Activated naive CD8-positive, alpha-beta T cell (primary cell): ENCODE measurements around the gene LRRC30.
"Not testable (repeated sequence)": the region's sequence is repeated elsewhere in the genome, so short reads cannot be mapped to it uniquely, and the experiment has no call there.

Experiments
- H3K27ac Mint-ChIP-seq: one replicate; pipeline ENCODE4 v1.8.0; 2021; ENCODE audit warnings: mixed read lengths
- H3K27me3 Mint-ChIP-seq: one replicate; pipeline ENCODE4 v1.8.0; 2021; ENCODE audit warnings: mixed read lengths
- H3K36me3 Mint-ChIP-seq: one replicate; pipeline ENCODE4 v1.8.0; 2021; ENCODE audit warnings: mixed read lengths
- H3K4me1 Mint-ChIP-seq: one replicate; pipeline ENCODE4 v1.8.0; 2021; ENCODE audit warnings: low read depth, mixed read lengths
- H3K4me3 Mint-ChIP-seq: one replicate; pipeline ENCODE4 v1.8.0; 2021; ENCODE audit warnings: mild to moderate bottlenecking, mixed read lengths
- H3K9me3 Mint-ChIP-seq: one replicate; pipeline ENCODE4 v1.8.0; 2021; ENCODE audit warnings: low read depth, mixed read lengths

LRRC30 gene

DNA sequence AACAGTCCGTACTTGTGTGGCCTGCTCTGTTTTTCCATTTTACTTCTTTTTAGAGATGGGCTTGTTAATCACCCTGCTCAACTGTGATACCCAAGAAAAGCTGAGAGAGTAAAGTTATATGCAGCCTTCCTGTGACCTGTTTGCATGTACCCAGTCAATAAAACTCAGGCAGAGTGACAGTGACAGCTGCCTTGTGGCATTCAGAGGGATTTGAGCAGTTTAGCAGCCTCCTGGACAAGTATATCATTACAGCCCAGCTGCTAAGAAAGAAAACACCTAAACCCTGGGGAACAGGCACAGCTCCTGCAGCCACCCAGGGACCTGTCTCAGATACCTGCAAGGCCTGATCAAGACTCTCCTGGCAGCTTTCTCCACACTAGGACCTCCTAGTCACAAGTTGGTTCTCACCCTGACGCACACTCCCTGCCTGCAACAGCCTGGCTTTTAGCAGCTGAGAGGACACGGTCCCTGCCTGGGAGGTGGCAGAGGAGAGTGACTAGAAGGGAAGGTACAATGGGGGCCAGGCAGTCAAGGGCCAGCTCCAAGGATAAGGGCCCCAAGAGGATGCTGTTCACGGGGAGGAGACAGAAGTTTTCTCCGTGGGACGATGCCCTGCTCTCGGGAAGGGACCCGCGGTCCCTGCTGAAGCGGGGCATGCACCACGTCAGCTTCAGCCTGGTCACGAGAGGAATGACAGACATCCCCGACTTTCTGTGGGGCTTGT lies at the start of gene LRRC30:
Gene LRRC30, plus strand, starts transcription at position 464 of the 724 bp plus-strand sequence. Its CDS starts 50 bp downstream, at position 514.
- Mint-ChIP-seq H3K9me3 (no peaks in the 10 kb centered on the region), H3K4me1 (no peaks in the 10 kb centered on the region), H3K4me3 (no peak within 1 kb of the TSS), H3K27me3 (no peaks in the 10 kb centered on the region), H3K27ac (no peak within 1 kb of the TSS), H3K36me3 (no peaks in the 10 kb centered on the region)

DNA sequence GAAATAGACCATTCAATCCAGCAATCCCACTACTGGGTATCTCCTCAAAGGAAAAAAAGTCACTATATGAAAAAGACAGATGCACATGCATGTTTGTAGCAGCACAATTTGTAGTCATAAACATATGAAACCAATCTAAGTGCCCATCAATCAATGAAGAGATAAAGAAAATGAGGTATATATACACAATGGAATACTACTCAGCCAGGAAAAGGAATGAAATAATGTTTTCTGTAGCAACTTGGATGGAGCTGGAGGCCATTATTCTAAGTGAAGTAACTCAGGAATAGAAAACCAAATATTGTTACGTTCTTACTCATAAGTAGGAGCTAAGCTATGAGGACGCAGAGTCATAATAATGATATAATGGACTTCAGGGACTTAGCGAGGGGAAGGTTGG lies 45.2 kb upstream of the LRRC30 start:
- H3K27me3 Mint-ChIP-seq = no peaks in the 10 kb centered on the region
- peaks cover 3% of the 10 kb centered on the region for H3K9me3 Mint-ChIP-seq
- no peak overlapping the region for H3K27ac Mint-ChIP-seq
- no peak overlapping the region for H3K4me3 Mint-ChIP-seq
- H3K4me1 Mint-ChIP-seq = no peaks in the 10 kb centered on the region
- H3K36me3 Mint-ChIP-seq = no peaks in the 10 kb centered on the region

DNA sequence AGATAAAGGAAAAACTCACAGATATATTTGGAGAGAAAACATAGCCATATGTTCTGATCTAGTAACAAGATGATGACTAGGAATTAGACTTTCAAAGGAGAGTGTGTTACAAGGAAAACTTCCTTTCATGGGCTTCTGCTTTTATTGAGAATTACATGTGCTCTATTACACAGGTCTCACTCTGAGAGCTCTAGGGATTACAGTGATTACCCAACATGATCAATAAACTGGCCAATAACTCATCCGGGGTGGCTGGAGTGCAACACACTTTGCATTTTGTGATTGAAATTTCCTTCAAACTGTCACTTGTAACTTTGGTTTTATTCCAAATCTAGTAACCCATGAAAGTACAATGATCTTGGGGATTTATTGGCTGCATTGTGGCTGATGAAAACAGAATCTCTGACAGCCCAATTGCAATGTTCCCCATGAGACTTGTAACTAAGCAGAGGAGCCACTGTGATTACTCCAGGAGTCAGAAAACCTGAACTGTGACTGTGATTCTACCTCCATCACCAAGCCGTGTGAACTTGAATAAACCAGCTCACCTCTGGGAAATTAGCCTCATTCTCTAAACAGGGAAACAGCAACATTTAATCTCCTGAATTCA lies 40.2 kb upstream of the LRRC30 start:
- Mint-ChIP-seq H3K4me1 (no peaks in the 10 kb centered on the region), H3K4me3 (no peak overlapping the region), H3K27me3 (no peaks in the 10 kb centered on the region), H3K9me3 (no peaks in the 10 kb centered on the region), H3K36me3 (no peaks in the 10 kb centered on the region), H3K27ac (no peak overlapping the region)

DNA sequence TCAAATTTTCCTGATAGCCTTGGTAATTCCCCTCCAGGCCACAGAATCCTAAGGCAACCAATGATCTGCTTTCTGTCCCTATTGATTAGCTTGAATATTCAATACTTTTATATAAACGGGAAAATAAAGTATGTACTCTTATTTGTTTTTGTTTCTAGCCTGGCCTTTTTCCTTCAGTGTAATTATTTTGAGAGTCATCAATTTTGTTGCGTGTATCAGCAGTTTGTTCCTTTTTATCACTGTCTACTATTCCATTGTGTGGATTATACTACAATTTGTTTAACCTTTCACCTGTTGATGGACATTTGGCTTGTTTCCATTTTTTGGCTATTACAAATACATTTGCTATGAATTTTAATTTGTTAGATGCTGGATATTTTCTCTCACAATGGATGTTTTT lies 39.2 kb upstream of the LRRC30 start:
- no peaks in the 10 kb centered on the region for H3K36me3 Mint-ChIP-seq
- no peaks in the 10 kb centered on the region for H3K27me3 Mint-ChIP-seq
- H3K4me1 Mint-ChIP-seq = no peaks in the 10 kb centered on the region
- H3K4me3 Mint-ChIP-seq = no peak overlapping the region
- no peaks in the 10 kb centered on the region for H3K9me3 Mint-ChIP-seq
- no peak overlapping the region for H3K27ac Mint-ChIP-seq

DNA sequence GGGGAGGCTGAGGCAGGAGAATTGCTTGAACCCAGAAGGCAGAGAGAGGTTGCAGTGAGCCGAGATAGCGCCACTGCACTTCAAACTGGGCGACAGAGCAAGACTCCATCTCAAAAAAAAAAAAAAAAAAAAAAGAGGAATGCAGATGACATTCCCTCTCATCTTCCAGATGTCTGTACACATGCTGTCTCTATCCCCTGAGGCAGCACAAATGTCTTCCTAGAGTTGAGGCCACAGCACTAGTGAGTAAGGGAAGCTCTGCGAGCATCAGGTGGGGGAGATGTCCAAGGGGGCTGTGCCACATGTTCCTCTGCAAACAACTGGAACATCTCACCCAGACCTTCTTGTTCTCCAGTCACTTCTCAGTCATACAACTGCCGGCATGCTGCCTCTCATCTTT lies 35.6 kb upstream of the LRRC30 start:
- H3K4me3 Mint-ChIP-seq = no peak overlapping the region
- no peak overlapping the region for H3K27ac Mint-ChIP-seq
- no peaks in the 10 kb centered on the region for H3K9me3 Mint-ChIP-seq
- no peaks in the 10 kb centered on the region for H3K36me3 Mint-ChIP-seq
- H3K27me3 Mint-ChIP-seq = no peaks in the 10 kb centered on the region
- no peaks in the 10 kb centered on the region for H3K4me1 Mint-ChIP-seq

DNA sequence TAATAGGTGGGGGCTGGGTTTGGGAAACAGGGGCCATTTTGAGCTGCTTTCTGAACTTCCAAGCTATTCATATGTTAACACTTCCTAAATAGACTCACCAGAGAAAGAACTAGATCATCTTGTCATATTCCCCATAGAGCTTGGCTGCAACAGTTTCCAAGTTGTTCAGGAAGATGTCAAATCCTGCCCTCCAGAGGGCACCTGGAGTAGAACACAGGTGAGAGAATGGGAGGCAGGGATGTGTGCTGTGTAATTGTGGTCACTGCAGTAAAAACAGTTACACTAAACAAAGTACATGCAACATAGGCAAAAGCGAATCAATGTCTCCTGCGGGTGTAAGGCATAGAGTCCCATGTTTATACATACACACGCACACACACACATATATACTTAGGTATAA lies 34.5 kb upstream of the LRRC30 start:
- Mint-ChIP-seq H3K27ac (no peak overlapping the region), H3K9me3 (no peaks in the 10 kb centered on the region), H3K27me3 (no peaks in the 10 kb centered on the region), H3K4me1 (no peaks in the 10 kb centered on the region), H3K4me3 (no peak overlapping the region), H3K36me3 (no peaks in the 10 kb centered on the region)

DNA sequence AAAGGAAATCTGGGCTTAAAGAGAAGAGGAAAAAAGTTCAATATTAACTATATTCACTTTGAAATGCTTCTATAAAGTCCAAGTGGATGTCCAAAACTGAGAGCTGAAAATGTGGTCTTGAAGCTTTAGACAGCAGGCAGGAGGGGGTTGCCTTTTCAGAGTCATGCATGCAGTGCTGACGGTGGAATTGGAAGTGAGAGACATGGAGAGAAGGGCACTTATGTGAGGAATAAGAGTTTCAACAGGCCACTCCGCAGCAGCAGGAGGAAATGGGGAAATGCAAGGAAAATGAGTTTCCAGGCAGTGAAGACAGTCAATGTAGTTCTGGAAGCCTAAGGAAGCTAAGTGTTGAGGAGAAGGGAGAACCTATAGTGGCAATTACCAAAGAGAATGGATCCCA lies 33.0 kb upstream of the LRRC30 start:
- H3K27ac Mint-ChIP-seq = no peak overlapping the region
- H3K4me1 Mint-ChIP-seq = no peaks in the 10 kb centered on the region
- no peaks in the 10 kb centered on the region for H3K9me3 Mint-ChIP-seq
- no peak overlapping the region for H3K4me3 Mint-ChIP-seq
- H3K36me3 Mint-ChIP-seq = no peaks in the 10 kb centered on the region
- no peaks in the 10 kb centered on the region for H3K27me3 Mint-ChIP-seq

DNA sequence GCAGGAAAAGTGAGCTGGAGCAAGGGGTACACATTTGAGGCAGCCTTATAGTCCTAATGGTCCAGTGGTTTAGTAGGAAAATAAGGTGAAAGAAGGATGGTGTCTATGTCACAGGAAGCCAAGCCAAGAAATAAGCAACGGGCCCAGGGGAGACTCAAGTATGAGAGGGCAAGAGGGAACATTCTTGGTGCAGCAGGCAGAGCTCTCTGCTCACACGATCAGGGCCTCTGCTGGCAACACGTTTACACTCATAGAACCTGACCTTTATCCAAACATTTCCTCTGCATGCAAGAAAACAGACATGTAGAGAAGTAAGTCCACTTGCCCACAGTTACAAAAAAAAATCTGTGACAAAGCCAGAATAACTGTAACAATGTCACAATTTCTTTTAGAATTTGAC lies 32.6 kb upstream of the LRRC30 start:
- Mint-ChIP-seq H3K9me3 (no peaks in the 10 kb centered on the region), H3K36me3 (no peaks in the 10 kb centered on the region), H3K4me1 (no peaks in the 10 kb centered on the region), H3K4me3 (no peak overlapping the region), H3K27me3 (no peaks in the 10 kb centered on the region), H3K27ac (no peak overlapping the region)

DNA sequence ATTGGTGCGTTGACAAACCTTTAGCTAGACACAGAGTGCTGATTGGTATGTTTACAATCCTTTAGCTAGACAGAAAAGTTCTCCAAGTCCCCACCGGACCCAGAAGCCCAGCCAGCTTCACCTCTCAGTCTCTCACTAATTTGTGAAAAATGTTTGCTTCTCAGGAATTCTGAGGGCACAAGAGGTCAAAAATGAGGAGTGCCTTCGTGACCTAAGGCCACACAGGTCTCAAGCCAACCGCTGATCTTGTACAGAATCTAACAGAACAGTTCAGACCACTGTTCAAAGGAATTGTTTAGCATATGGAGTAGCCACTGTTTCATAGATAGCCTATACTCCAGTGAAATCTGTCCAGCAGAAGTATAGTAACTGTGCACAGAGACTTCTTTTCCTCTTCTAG lies 29.8 kb upstream of the LRRC30 start:
- H3K27me3 Mint-ChIP-seq = no peaks in the 10 kb centered on the region
- no peak overlapping the region for H3K27ac Mint-ChIP-seq
- H3K4me1 Mint-ChIP-seq = no peaks in the 10 kb centered on the region
- no peaks in the 10 kb centered on the region for H3K36me3 Mint-ChIP-seq
- no peak overlapping the region for H3K4me3 Mint-ChIP-seq
- H3K9me3 Mint-ChIP-seq = no peaks in the 10 kb centered on the region

DNA sequence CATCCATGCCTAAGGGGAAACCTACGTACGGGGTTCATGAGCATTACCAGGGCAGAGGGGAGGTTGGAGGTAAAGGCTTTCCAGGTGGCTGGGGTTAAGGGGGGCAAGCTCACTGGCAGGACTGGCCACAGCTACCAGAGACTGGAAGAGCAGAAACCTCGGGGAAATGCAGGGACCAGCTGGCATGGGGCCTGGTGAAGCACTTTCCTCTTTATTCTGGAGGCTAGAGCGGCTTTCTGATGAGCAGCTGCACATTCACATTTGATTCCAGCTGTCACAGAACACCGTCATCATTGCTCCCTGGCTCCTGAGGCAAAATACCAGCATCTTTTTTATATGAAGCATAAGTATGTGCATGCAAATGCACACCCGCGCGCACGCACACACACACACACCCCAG lies 28.7 kb upstream of the LRRC30 start:
- Mint-ChIP-seq H3K36me3 (no peaks in the 10 kb centered on the region), H3K4me1 (no peaks in the 10 kb centered on the region), H3K27ac (no peak overlapping the region), H3K27me3 (no peaks in the 10 kb centered on the region), H3K9me3 (no peaks in the 10 kb centered on the region), H3K4me3 (no peak overlapping the region)

DNA sequence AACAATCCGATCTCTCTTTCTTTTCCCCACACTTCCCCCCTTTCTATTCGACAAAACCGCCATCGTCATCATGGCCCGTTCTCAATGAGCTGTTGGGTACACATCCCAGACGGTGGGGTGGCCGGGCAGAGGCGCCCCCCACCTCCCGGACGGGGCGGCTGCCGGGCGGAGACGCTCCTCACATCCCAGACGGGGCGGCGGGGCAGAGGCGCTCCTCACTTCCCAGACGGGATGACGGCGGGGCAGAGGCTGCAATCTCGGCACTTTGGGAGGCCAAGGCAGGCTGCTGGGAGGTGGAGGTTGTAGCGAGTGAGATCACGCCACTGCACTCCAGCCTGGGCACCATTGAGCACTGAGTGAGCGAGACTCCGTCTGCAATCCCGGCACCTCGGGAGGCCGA lies 27.3 kb upstream of the LRRC30 start:
- not testable (repeated sequence) for H3K27ac Mint-ChIP-seq, H3K4me1 Mint-ChIP-seq, H3K27me3 Mint-ChIP-seq, H3K36me3 Mint-ChIP-seq, H3K4me3 Mint-ChIP-seq, H3K9me3 Mint-ChIP-seq

DNA sequence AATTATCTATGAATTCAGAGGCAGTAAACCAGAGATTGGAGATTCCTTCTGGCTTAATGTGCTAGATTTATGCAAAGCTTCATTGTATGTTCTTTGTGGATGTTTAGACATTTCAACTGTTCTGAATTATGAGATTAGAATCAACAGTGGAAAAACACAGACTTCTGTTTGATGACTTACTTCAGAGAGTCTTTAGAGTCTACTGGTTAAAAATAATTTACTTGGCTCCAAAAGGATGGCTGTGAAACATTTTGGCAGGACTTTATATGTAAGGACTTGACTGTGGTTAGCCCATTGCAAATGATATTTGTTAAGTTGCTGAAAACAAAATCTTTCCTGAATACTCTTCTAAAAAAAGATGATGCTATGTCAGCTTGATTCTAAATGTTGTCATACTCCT lies 25.5 kb upstream of the LRRC30 start:
- H3K4me1 Mint-ChIP-seq = no peaks in the 10 kb centered on the region
- H3K4me3 Mint-ChIP-seq = no peak overlapping the region
- H3K27me3 Mint-ChIP-seq = no peaks in the 10 kb centered on the region
- H3K36me3 Mint-ChIP-seq = no peaks in the 10 kb centered on the region
- H3K27ac Mint-ChIP-seq = no peak overlapping the region
- no peaks in the 10 kb centered on the region for H3K9me3 Mint-ChIP-seq

DNA sequence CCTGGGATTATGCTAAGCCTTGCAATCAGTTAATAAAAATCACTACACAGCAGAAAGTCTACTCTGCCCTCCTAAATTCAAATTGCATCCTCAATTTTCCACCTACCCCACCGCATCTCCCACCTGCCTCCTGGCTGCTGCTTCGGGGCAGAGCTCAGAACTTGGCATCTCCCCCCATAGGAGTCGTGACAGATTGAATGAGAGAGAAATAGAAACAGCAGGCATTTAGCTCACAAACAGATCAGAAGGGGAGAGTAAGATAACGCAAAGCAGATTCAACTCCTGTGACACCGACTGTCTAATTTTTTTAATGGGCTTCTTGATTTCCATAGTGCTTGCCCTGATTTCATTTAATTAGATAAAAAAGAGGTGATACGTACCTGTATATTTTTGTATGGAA lies 24.7 kb upstream of the LRRC30 start:
- H3K9me3 Mint-ChIP-seq = no peaks in the 10 kb centered on the region
- no peaks in the 10 kb centered on the region for H3K36me3 Mint-ChIP-seq
- no peak overlapping the region for H3K4me3 Mint-ChIP-seq
- H3K27ac Mint-ChIP-seq = no peak overlapping the region
- no peaks in the 10 kb centered on the region for H3K27me3 Mint-ChIP-seq
- no peaks in the 10 kb centered on the region for H3K4me1 Mint-ChIP-seq

DNA sequence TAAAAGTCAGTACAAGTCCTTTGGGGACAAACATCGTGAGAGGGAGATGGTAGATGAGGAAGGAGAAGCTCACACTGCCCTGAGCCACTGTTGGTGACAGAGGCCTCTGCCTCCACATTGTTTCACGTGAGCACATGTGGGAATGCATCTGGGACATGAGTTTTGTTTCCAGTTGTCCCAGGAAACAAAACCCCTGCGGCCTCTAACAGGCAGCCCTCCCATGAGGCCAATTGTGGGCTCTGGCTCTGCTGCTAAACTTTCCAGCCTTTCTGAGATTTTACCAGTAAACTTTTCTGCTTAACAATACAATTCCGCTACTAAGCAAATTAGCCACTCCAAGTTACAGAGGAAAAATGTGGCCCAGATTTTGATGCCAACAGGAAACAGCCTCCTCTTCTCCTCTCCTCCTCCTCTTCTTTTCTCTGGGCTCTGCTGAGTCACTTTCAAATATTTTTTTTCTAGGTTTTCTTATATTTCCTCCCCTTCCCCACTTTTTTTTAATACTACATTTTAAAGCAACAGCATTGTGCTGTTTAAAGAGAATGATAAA lies 23.4 kb upstream of the LRRC30 start:
- Mint-ChIP-seq H3K4me3 (no peak overlapping the region), H3K9me3 (no peaks in the 10 kb centered on the region), H3K27me3 (no peaks in the 10 kb centered on the region)

DNA sequence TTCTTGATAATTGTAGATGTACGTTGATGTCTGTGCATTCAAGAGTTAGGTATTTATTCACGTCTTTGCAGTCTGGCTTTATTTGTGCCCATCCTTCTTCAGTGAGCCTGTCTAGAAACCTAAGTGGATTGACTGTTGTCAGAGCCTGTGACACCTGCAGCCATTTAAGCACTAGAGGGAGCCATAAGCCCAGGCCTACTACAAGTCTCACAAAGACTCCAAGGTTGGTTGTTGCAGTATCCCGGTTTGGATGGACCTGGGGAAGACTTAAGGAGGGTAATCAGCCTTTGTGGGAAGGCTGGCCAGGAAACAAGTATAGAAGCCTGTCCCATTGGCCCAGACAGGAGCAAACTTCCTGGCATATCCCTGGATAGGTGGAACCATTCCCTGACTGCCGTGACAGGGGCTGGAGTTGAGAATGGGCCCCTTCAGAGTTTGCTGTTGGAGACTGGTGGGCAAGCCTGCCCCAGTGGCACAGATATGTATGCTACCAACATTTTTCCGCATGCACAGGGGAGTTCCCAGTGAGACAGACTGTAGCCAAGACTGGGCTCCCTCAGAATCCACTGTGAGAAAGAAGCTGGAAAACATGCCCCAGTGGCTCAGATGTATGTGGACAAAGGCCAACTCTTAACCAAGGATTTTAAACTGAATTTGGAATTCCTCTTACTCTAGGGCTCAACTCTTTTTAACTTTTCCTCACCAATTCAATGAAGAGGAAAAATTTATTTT lies 9.3 kb upstream of the LRRC30 start:
- Mint-ChIP-seq H3K27ac (no peak overlapping the region), H3K9me3 (no peaks in the 10 kb centered on the region), H3K4me1 (no peaks in the 10 kb centered on the region), H3K36me3 (no peaks in the 10 kb centered on the region), H3K4me3 (no peak overlapping the region), H3K27me3 (no peaks in the 10 kb centered on the region)

More for the DNA sequence above, 23.4 kb upstream of the LRRC30 start:
- H3K27ac Mint-ChIP-seq = no peak overlapping the region
- H3K4me1 Mint-ChIP-seq = no peaks in the 10 kb centered on the region
- H3K36me3 Mint-ChIP-seq = no peaks in the 10 kb centered on the region
